ENCODE measurements around the gene HIC1.

The HIC1 gene

GRCh38 chr17:2107506-2107905 lies 52.6 kb downstream of the HIC1 start:
- no peak for DNase-seq

DNA sequence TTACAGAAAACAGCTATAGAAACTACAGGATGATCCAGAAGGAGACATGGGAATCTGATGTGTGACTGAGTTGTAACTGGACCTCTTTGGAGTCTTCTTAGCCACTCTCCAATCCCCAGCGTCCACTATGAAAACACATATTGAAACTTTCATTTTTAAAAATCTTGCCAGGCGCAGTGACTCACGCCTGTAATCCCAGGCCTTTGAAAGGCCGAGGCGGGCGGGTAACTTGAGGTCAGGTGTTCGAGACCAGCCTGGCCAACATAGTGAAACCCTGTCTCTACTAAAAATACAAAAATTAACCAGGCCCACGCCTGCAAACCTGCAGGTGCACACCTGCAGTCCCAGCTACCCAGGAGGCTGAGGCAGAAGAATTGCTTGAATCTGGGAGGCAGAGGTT lies 53.3 kb downstream of the HIC1 start:
- DNase-seq, result no peak

GRCh38 chr17:2110436-2110835 lies 55.5 kb downstream of the HIC1 start:
- DNase-seq, result no peak

- no peak for DNase-seq
These were observed 56.8 kb downstream of the HIC1 start for GRCh38 chr17:2111691-2112090.
